ENCODE measurements around the gene EPHB4. TPM values are rescaled to one million over a fixed set of nuclear protein-coding genes. Genes with fewer than 3 reads are reported as not detected.

EPHB4 gene
- total and polyA plus RNA-seq, 2 of the 8 experiments (the other 6 are each of a cell fraction or from before 2014, with no cell fraction given) = 85.0 to 113 TPM

DNA sequence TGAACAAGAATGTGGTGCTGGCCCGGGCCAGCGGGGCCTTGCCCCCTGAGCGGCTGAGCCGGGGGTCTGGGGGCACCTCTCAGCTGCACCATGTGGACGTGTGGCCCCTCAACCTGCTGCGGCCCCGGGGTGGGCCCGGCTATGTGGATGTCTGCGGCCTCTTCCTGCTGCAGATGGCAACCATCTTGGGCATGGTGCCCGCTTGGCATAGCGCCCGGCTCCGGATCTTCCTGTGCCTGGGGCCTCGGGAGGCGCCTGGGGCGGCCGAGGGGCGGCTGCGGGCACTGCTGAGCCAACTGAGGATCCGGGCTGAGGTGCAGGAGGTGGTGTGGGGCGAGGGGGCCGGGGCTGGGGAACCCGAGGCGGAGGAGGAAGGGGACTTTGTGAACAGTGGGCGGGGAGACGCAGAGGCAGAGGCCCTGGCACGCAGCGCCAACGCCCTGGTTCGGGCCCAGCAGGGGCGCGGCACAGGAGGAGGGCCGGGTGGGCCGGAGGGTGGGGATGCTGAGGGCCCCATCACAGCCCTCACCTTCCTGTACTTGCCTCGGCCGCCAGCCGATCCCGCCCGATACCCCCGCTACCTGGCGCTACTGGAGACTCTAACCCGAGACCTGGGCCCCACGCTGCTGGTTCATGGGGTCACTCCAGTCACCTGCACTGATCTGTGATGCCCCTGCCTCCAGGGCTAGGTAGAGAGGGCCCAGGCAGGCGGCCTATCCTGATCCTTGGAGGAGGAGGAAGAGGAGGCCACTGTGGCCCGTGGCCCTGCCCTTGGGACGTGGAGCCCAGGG, 38.8 kb upstream of the EPHB4 start:
- H3K9me3 ChIP-seq (ENCODE audit: insufficient read depth in 2 of 2, low read depth in 1 of 2, low read length in 1 of 2) = no peaks in the 10 kb centered on the region
- 91% methylated on average over 21 of the region's 46 CpGs; no CpG with 5 or more reads in 1 of the 2 experiments for WGBS, 2 experiments (ENCODE audit: extremely low coverage in 1 of 2, insufficient coverage in 1 of 2, insufficient read length in 1 of 2, insufficient replicate concordance in 2 of 2, low coverage in 1 of 2, low lambda C conversion rate in 2 of 2, missing lambda C conversion rate in 1 of 2)
- H3K4me1 ChIP-seq (replicated peaks in 1 of 4; ENCODE audit: control insufficient read depth in 3 of 4, insufficient read depth in 4 of 4, low read length in 3 of 4) = peaks cover 2 to 16% (median 11%) of the 10 kb centered on the region in 4 experiments
- H3K79me2 ChIP-seq (ENCODE audit: control insufficient read depth in 1 of 2, insufficient read depth in 2 of 2, low read length in 2 of 2) = peaks cover 0 to 18% of the 10 kb centered on the region in 2 experiments; a peak in 3 of 4 replicates
- H2BK12ac ChIP-seq (ENCODE audit: low read depth, low read length) = peak overlapping the region; percentile 97; the same call in 1 of the 2 replicates
- peak overlapping the region; percentile 71; the same call in 1 of the 2 replicates for H4K8ac ChIP-seq (ENCODE audit: extremely low read depth, insufficient read depth, low read length)
- H3K4me3 ChIP-seq (ENCODE audit: extremely low read depth in 1 of 4, insufficient read depth in 2 of 4, low read depth in 3 of 4, low read length in 4 of 4) = peak overlapping the region in 1 of 4 experiments; percentile 89; a peak in 1 of 8 replicates
- H2BK15ac ChIP-seq (ENCODE audit: low read length) = peak overlapping the region; percentile 92; the same call in 1 of the 2 replicates
- peak overlapping the region; percentile 98 for H2AK5ac ChIP-seq (ENCODE audit: low read depth, low read length)
- H3K4ac ChIP-seq (replicated peaks; ENCODE audit: insufficient read length, low read depth, low read length) = peak overlapping the region; percentile 71
- peaks cover 6% of the 10 kb centered on the region; the same call in 1 of the 2 replicates for H3K23me2 ChIP-seq (ENCODE audit: low read depth, low read length)
- no peak overlapping the region for H2AFZ ChIP-seq (ENCODE audit: low read length)
- H2BK120ac ChIP-seq (replicated peaks; ENCODE audit: low read depth, low read length) = peak overlapping the region; percentile 9
- CTCF ChIA-PET (ENCODE audit: partially characterized antibody) = interaction anchor here (0.9 to 2.2 kb wide), 3 partner anchors 10 to 32 kb away, joined by 3 to 8 read pairs (median 4); no protein-coding TSS in a partner anchor
- peak overlapping the region; percentile 83 for H3K18ac ChIP-seq (ENCODE audit: extremely low read depth, low read length)
- H3K79me1 ChIP-seq (ENCODE audit: low read depth, low read length) = peaks cover 5% of the 10 kb centered on the region; the same call in 1 of the 2 replicates
- FAIRE-seq = no peak
- H3K27ac ChIP-seq (ENCODE audit: low read depth, low read length) = peak overlapping the region; percentile 94
- no peak overlapping the region for H2BK20ac ChIP-seq (ENCODE audit: low read length)
- POLR2A ChIA-PET (ENCODE audit: partially characterized antibody) = interaction anchor here (0.8 to 15.1 kb wide), 12 partner anchors 9 to 161 kb away, joined by 3 to 313 read pairs (median 4); partner anchors contain the start of genes POP7, SLC12A9, SRRT and UFSP1
- no peak overlapping the region for H3K14ac ChIP-seq (ENCODE audit: insufficient read length)
- H4K91ac ChIP-seq (replicated peaks; ENCODE audit: insufficient read length, low read length) = peak overlapping the region; percentile 96
- peak overlapping the region in 2 of 4 experiments; percentile 91; a peak in 4 of 7 replicates for H3K9ac ChIP-seq (replicated peaks in 1 of 4; ENCODE audit: extremely low read depth in 1 of 4, low read depth in 3 of 4, low read length in 3 of 4)
- no peak overlapping the region for H3K23ac ChIP-seq (ENCODE audit: insufficient read length)
- peaks cover 9 to 22% (median 14%) of the 10 kb centered on the region in 4 experiments for H3K36me3 ChIP-seq (ENCODE audit: control insufficient read depth in 2 of 4, insufficient read depth in 4 of 4, low read length in 3 of 4)
- H3K56ac ChIP-seq (replicated peaks; ENCODE audit: insufficient read length, low read depth, low read length) = no peak overlapping the region
- H3K4me2 ChIP-seq (ENCODE audit: insufficient read depth in 1 of 2, low read depth in 2 of 2, low read length in 2 of 2) = peak overlapping the region; percentile 73 to 91; a peak in 1 of 4 replicates
- no peaks in the 10 kb centered on the region for H3K27me3 ChIP-seq (replicated peaks in 1 of 4; ENCODE audit: control insufficient read depth in 3 of 4, extremely low read depth in 1 of 4, insufficient read depth in 3 of 4, low read length in 3 of 4)
- H4K20me1 ChIP-seq (replicated peaks in 1 of 2; ENCODE audit: control insufficient read depth in 1 of 2, insufficient read depth in 2 of 2, low read length in 2 of 2) = no peaks in the 10 kb centered on the region
- H4K5ac ChIP-seq (ENCODE audit: insufficient read length, low read depth, low read length) = peak overlapping the region; percentile 39
- DNase-seq (ENCODE audit: low read depth in 1 of 2, low spot score in 2 of 2) = no peak
- peak overlapping the region; percentile 94 for H2BK5ac ChIP-seq (ENCODE audit: low read depth, low read length)
- TF ChIP-seq YY1 (IDR thresholded peaks at IDR 0.05; ENCODE audit: low read depth, low read length) = no peak
- TF ChIP-seq SIX5 (IDR thresholded peaks at IDR 0.05; ENCODE audit: low read depth, low read length) = no peak
- TF ChIP-seq CBX8 (IDR thresholded peaks at IDR 0.05; ENCODE audit: borderline replicate concordance, low read depth, low read length) = no peak
- TF ChIP-seq HDAC2 (IDR thresholded peaks at IDR 0.05; ENCODE audit: borderline replicate concordance in 1 of 2, low read depth in 2 of 2, low read length in 2 of 2) = no peak
- no peak for TF ChIP-seq JUND (IDR thresholded peaks at IDR 0.05; ENCODE audit: low read length)
- TF ChIP-seq CTBP2 (IDR thresholded peaks at IDR 0.05; ENCODE audit: borderline replicate concordance, insufficient read depth, insufficient read length, low read length) = no peak
- TF ChIP-seq RAD21 (IDR thresholded peaks at IDR 0.05 in 1 of 2, conservative IDR thresholded peaks at IDR 0.05 in 1 of 2; ENCODE audit: low read depth in 2 of 2, low read length in 2 of 2) = no peak
- TF ChIP-seq CREB1 (IDR thresholded peaks at IDR 0.05) = no peak
- TF ChIP-seq SP2 (IDR thresholded peaks at IDR 0.05; ENCODE audit: low read length) = no peak
- no peak for TF ChIP-seq TAF7 (optimal IDR thresholded peaks at IDR 0.05; ENCODE audit: borderline replicate concordance, low read depth, low read length)
- TF ChIP-seq TCF12 (IDR thresholded peaks at IDR 0.05; ENCODE audit: low read depth, low read length) = no peak

All from H1 (cell line).